Endometrium (tissue), 2 donors: ENCODE data around the gene L3HYPDH.
A peak's percentile ranks its signal among the peaks of the same experiment; 100 is the strongest.

Experiments
- FAIRE-seq: peaks from 2 replicates; lab custom pipeline; 2012; peaks lifted over from hg19 to GRCh38; lab: Jason Lieb, UNC
- donor health status: control.
- donor health status: control.

Gene L3HYPDH

GRCh38 chr14:59425322-59425935 lies 58.8 kb downstream of the L3HYPDH start:
- no peak for FAIRE-seq

- peak; percentile 87 for FAIRE-seq
These were observed 59.7 kb downstream of the L3HYPDH start for GRCh38 chr14:59424341-59425071.
